B cell (primary cell): ENCODE results near the gene SENP2. TPM values are rescaled to one million over a fixed set of nuclear protein-coding genes. Genes with fewer than 3 reads are reported as not detected.
"Not testable (repeated sequence)": the region's sequence is repeated elsewhere in the genome, so short reads cannot be mapped to it uniquely, and the experiment has no call there.

Experiments
- ATAC-seq: fragments of 200-7000 bp; cut with Tn5 transposase; one replicate; pipeline ENCODE4 v1.10.0; 2021; ENCODE audit warnings: low read depth, mild to moderate bottlenecking, moderate number of reproducible peaks, moderate library complexity
- CTCF ChIA-PET: fragments of 350-600 bp; sonication (Branson Sonifier 250); formaldehyde crosslinking; loops from one replicate; lab custom pipeline; 2021; ENCODE audit warnings: antibody characterized with exemption, inconsistent platforms; lab: Charles Lee
- POLR2A ChIA-PET: fragments of 350-600 bp; sonication (Branson Sonifier 250); formaldehyde crosslinking; loops from one replicate; lab custom pipeline; 2021; ENCODE audit warnings: antibody characterized with exemption; lab: Charles Lee
- DNase-seq: peaks from one replicate; pipeline ENCODE4 v3.0.0; 2013
- H2AFZ ChIP-seq: 2 replicates; pipeline ENCODE4 v1.6.1; 2012; ENCODE audit warnings: mild to moderate bottlenecking, low read depth, low read length; ENCODE audit not compliant: insufficient read depth, poor library complexity, severe bottlenecking
- H3K27ac ChIP-seq, 2 donors: 1 replicate in 1 of 2; 2 replicates in 1 of 2; pipeline ENCODE4 v1.5.1; 2012 to 2013; ENCODE audit warnings: low read length in 2 of 2, mild to moderate bottlenecking in 2 of 2, moderate library complexity in 1 of 2
- H3K27me3 ChIP-seq, 4 experiments: fragments of 200-600 bp in 1 of 4; sonication (generic) in 1 of 4; replicated peaks in 1 of 4; 1 replicate in 2 of 4; 2 replicates in 2 of 4; pipeline versions ENCODE4 v1.6.1 to v1.7.0; 2013 to 2016; ENCODE audit warnings: low read length in 3 of 4, mild to moderate bottlenecking in 2 of 4, mixed read lengths in 1 of 4, moderate library complexity in 1 of 4; ENCODE audit not compliant: insufficient read depth in 4 of 4, control insufficient read depth in 3 of 4; ENCODE audit errors: control extremely low read depth in 1 of 4
- H3K36me3 ChIP-seq, 2 experiments: replicated peaks in 1 of 2; 1 replicate in 1 of 2; 2 replicates in 1 of 2; pipeline versions ENCODE4 v1.6.1 to v1.7.1; 2013; ENCODE audit warnings: low read length in 1 of 2; ENCODE audit not compliant: insufficient read depth in 2 of 2, control insufficient read depth in 1 of 2; ENCODE audit errors: control extremely low read depth in 1 of 2, extremely low read depth in 1 of 2
- H3K4me1 ChIP-seq, 2 donors: fragments of 200-600 bp in 1 of 2; sonication (generic) in 1 of 2; 1 replicate in 1 of 2; 2 replicates in 1 of 2; pipeline versions ENCODE4 v1.5.1 to v1.6.1; 2013 to 2017; ENCODE audit warnings: low read length in 2 of 2; ENCODE audit not compliant: control insufficient read depth in 2 of 2, insufficient read depth in 2 of 2
- H3K4me2 ChIP-seq: replicated peaks from 2 replicates; pipeline ENCODE3; 2012; ENCODE audit warnings: mild to moderate bottlenecking, low read depth, low read length; ENCODE audit not compliant: poor library complexity, severe bottlenecking
- H3K4me3 ChIP-seq, 5 experiments: fragments of 200-600 bp in 1 of 5; sonication (generic) in 1 of 5; 1 replicate in 3 of 5; 2 replicates in 2 of 5; pipeline versions ENCODE4 v1.5.1 to v1.7.0; 2011 to 2016; ENCODE audit warnings: low read length in 4 of 5, mild to moderate bottlenecking in 4 of 5, low read depth in 2 of 5, control low read depth in 1 of 5, moderate library complexity in 1 of 5; ENCODE audit not compliant: insufficient read depth in 1 of 5; ENCODE audit errors: control extremely low read depth in 1 of 5, extremely low read depth in 1 of 5
- H3K79me2 ChIP-seq: fragments of 200-600 bp; sonication (generic); one replicate; pipeline ENCODE4 v1.6.0; 2016; ENCODE audit warnings: low read length; ENCODE audit not compliant: control insufficient read depth, insufficient read depth
- H3K9ac ChIP-seq: fragments of 200-600 bp; sonication (generic); 2 replicates; pipeline ENCODE4 v1.6.1; 2017; ENCODE audit warnings: mild to moderate bottlenecking, low read length, moderate library complexity
- H3K9me3 ChIP-seq, 3 donors: one replicate each; pipeline versions ENCODE4 v1.6.1 to v1.7.1; 2013; ENCODE audit warnings: low read length in 2 of 3; ENCODE audit not compliant: control insufficient read depth in 2 of 3, insufficient read depth in 1 of 3; ENCODE audit errors: control extremely low read depth in 1 of 3
- H4K20me1 ChIP-seq: 2 replicates; pipeline ENCODE4 v1.6.0; 2012; ENCODE audit warnings: mild to moderate bottlenecking, low read length; ENCODE audit not compliant: insufficient read depth, control insufficient read depth, poor library complexity, severe bottlenecking
- H3K27ac Mint-ChIP-seq: one replicate; pipeline ENCODE4 v1.8.0; 2021; ENCODE audit warnings: mixed read lengths
- H3K27me3 Mint-ChIP-seq: one replicate; pipeline ENCODE4 v1.8.0; 2021; ENCODE audit warnings: mixed read lengths
- H3K4me1 Mint-ChIP-seq: one replicate; pipeline ENCODE4 v1.8.0; 2021; ENCODE audit warnings: mixed read lengths
- H3K4me3 Mint-ChIP-seq: one replicate; pipeline ENCODE4 v1.8.0; 2021; ENCODE audit warnings: mixed read lengths
- H3K9me3 Mint-ChIP-seq: one replicate; pipeline ENCODE4 v1.8.0; 2022; ENCODE audit warnings: mixed read lengths; ENCODE audit not compliant: insufficient read depth
- EZH2 ChIP-seq: IDR thresholded peaks from 2 replicates; pipeline ENCODE4 v1.6.1; 2012; ENCODE audit warnings: borderline replicate concordance, low read depth, mild to moderate bottlenecking, moderate library complexity, low read length; ENCODE audit not compliant: insufficient read depth, poor library complexity, severe bottlenecking
- WGBS: methylation state at CpG from one replicate; pipeline ENCODE4 v1.1.5; 2013; ENCODE audit warnings: missing lambda C conversion rate; ENCODE audit not compliant: insufficient coverage; 5-methylcytosine and 5-hydroxymethylcytosine counted together
- intact Hi-C: fragments of 100-400 bp; cut with micrococcal nuclease; formaldehyde crosslinking; loops from one replicate; pipeline ENCODE4 v1.10.0; 2022
- polyA plus RNA-seq: library from polyadenylated mRNA; depleted of rRNA; stranded (reverse); fragments of >200 nt; gene quantifications from 2 replicates; pipeline ENCODE4 v1.2.3, GENCODE V29; 2012
- total RNA-seq, 2 donors: library from RNA; stranded (reverse); fragments of 120-200 nt in 1 of 2; gene quantifications; 1 replicate in 1 of 2; 2 replicates in 1 of 2; pipeline versions ENCODE4 v1.2.3 to v1.2.4, GENCODE V29; 2013 to 2022
- TF ChIP-seq, protein P1 (sequence below): fragments of 200-600 bp; IDR thresholded peaks from one replicate; pipeline ENCODE4 v1.8.0; 2022; ENCODE audit warnings: antibody characterized with exemption, mild to moderate bottlenecking

SENP2 gene
- total and polyA plus RNA-seq, 2 donors (not counting 1 experiment from before 2014, with no cell fraction given): 7.2 to 43.4 TPM

GRCh38 chr3:185639632-185640206 lies 53.6 kb downstream of the SENP2 start:
- Histone ChIP-seq H3K4me3 (no peak overlapping the region), H3K27ac (no peak overlapping the region), H4K20me1 (no peaks in the 10 kb centered on the region), H3K4me2 (no peak overlapping the region), H3K27me3 (no peaks in the 10 kb centered on the region), H2AFZ (no peak overlapping the region), H3K9me3 (no peaks in the 10 kb centered on the region), H3K36me3 (no peaks in the 10 kb centered on the region), H3K9ac (no peak overlapping the region), H3K4me1 (no peaks in the 10 kb centered on the region), H3K79me2 (no peaks in the 10 kb centered on the region)
- POLR2A ChIA-PET: no interaction called here
- no peaks in the 10 kb centered on the region for H3K4me1 Mint-ChIP-seq
- no peak overlapping the region for H3K27ac Mint-ChIP-seq
- H3K4me3 Mint-ChIP-seq: no peak overlapping the region
- WGBS: 89% methylated on average over 7 of the region's 7 CpGs
- CTCF ChIA-PET: interaction anchor here (0.6 to 1.0 kb wide), 2 partner anchors 9 to 13 kb away, joined by 3 read pairs; no protein-coding TSS in a partner anchor
- ATAC-seq (no peak), DNase-seq (no peak)
- no peak for TF ChIP-seq EZH2
- TF ChIP-seq, protein P1, sequence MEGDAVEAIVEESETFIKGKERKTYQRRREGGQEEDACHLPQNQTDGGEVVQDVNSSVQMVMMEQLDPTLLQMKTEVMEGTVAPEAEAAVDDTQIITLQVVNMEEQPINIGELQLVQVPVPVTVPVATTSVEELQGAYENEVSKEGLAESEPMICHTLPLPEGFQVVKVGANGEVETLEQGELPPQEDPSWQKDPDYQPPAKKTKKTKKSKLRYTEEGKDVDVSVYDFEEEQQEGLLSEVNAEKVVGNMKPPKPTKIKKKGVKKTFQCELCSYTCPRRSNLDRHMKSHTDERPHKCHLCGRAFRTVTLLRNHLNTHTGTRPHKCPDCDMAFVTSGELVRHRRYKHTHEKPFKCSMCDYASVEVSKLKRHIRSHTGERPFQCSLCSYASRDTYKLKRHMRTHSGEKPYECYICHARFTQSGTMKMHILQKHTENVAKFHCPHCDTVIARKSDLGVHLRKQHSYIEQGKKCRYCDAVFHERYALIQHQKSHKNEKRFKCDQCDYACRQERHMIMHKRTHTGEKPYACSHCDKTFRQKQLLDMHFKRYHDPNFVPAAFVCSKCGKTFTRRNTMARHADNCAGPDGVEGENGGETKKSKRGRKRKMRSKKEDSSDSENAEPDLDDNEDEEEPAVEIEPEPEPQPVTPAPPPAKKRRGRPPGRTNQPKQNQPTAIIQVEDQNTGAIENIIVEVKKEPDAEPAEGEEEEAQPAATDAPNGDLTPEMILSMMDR: no peak
- intact Hi-C loops: no loop called here
- no peaks in the 10 kb centered on the region for H3K27me3 Mint-ChIP-seq
- H3K9me3 Mint-ChIP-seq: no peaks in the 10 kb centered on the region

- CTCF ChIA-PET: no interaction called here
These were observed 54.2 kb downstream of the SENP2 start for GRCh38 chr3:185640308-185640707.

GRCh38 chr3:185645191-185645590 lies 59.1 kb downstream of the SENP2 start:
- POLR2A ChIA-PET: not testable (repeated sequence)

More at GRCh38 chr3:185640308-185640707, 54.2 kb downstream of the SENP2 start:
- Histone ChIP-seq H3K4me3 (no peak overlapping the region), H2AFZ (no peak overlapping the region), H3K79me2 (no peaks in the 10 kb centered on the region), H3K4me1 (no peaks in the 10 kb centered on the region), H3K9ac (no peak overlapping the region), H3K4me2 (no peak overlapping the region), H4K20me1 (no peaks in the 10 kb centered on the region), H3K27ac (no peak overlapping the region), H3K27me3 (no peaks in the 10 kb centered on the region), H3K36me3 (no peaks in the 10 kb centered on the region), H3K9me3 (no peaks in the 10 kb centered on the region)
- no peak for ATAC-seq
- no peak for DNase-seq
- H3K27ac Mint-ChIP-seq: no peak overlapping the region
- no peak overlapping the region for H3K4me3 Mint-ChIP-seq
- no peaks in the 10 kb centered on the region for H3K4me1 Mint-ChIP-seq
- no peaks in the 10 kb centered on the region for H3K27me3 Mint-ChIP-seq
- WGBS: 89% methylated on average over 2 of the region's 2 CpGs
- H3K9me3 Mint-ChIP-seq: no peaks in the 10 kb centered on the region
- intact Hi-C loops: no loop called here
- POLR2A ChIA-PET: no interaction called here
- TF ChIP-seq EZH2: no peak
- TF ChIP-seq, protein P1: no peak

More at GRCh38 chr3:185645191-185645590, 59.1 kb downstream of the SENP2 start:
- intact Hi-C loops, H3K9ac ChIP-seq, H3K79me2 ChIP-seq, CTCF ChIA-PET, H4K20me1 ChIP-seq, ATAC-seq, H3K4me3 ChIP-seq, H3K9me3 ChIP-seq, H3K4me3 Mint-ChIP-seq, H3K27me3 ChIP-seq, H3K36me3 ChIP-seq, H3K27me3 Mint-ChIP-seq, DNase-seq, H3K9me3 Mint-ChIP-seq, H2AFZ ChIP-seq, H3K27ac Mint-ChIP-seq, H3K4me2 ChIP-seq, H3K27ac ChIP-seq, H3K4me1 Mint-ChIP-seq: not testable (repeated sequence)
- H3K4me1 ChIP-seq: peaks cover 0 to 11% of the 10 kb centered on the region in 2 donors
- 94% methylated on average over 12 of the region's 17 CpGs for WGBS
